Activated CD8-positive, alpha-beta T cell treated with anti-CD3 and anti-CD28 coated beads for 36 hours (primary cell): ENCODE measurements around the gene HTRA2. TPM values are rescaled to one million over a fixed set of nuclear protein-coding genes. Genes with fewer than 3 reads are reported as not detected.
A peak's percentile ranks its signal among the peaks of the same experiment; 100 is the strongest.

Source experiments
- ATAC-seq: fragments of 200-7000 bp; cut with Tn5 transposase; one replicate; pipeline ENCODE4 v1.10.0; 2021; ENCODE audit warnings: mild to moderate bottlenecking, moderate library complexity
- CTCF ChIA-PET: fragments of 350-600 bp; sonication (Branson Sonifier 250); formaldehyde crosslinking; loops from one replicate; lab custom pipeline; 2021; ENCODE audit warnings: antibody characterized with exemption; lab: Charles Lee
- POLR2A ChIA-PET: fragments of 350-600 bp; sonication (Branson Sonifier 250); formaldehyde crosslinking; loops from one replicate; lab custom pipeline; 2021; ENCODE audit warnings: antibody characterized with exemption; lab: Charles Lee
- DNase-seq: peaks from one replicate; pipeline ENCODE4 v3.0.0-alpha.2; 2020
- H3K27ac Mint-ChIP-seq: one replicate; pipeline ENCODE4 v1.8.0; 2021; ENCODE audit warnings: mild to moderate bottlenecking, mixed read lengths
- H3K27me3 Mint-ChIP-seq: one replicate; pipeline ENCODE4 v1.8.0; 2021; ENCODE audit warnings: mixed read lengths
- H3K36me3 Mint-ChIP-seq: one replicate; pipeline ENCODE4 v1.8.0; 2021; ENCODE audit warnings: low read depth, mixed read lengths
- H3K4me1 Mint-ChIP-seq: one replicate; pipeline ENCODE4 v1.8.0; 2021; ENCODE audit warnings: low read depth, mixed read lengths
- H3K4me3 Mint-ChIP-seq: one replicate; pipeline ENCODE4 v1.8.0; 2021; ENCODE audit warnings: mild to moderate bottlenecking, moderate library complexity, mixed read lengths
- H3K9me3 Mint-ChIP-seq: one replicate; pipeline ENCODE4 v1.8.0; 2021; ENCODE audit warnings: mixed read lengths
- intact Hi-C: fragments of 100-400 bp; cut with micrococcal nuclease; formaldehyde crosslinking; loops from one replicate; pipeline ENCODE4 v1.10.0; 2022
- total RNA-seq, 2 experiments: library from RNA; stranded (reverse); gene quantifications; one replicate each; pipeline ENCODE4 v1.2.3, GENCODE V29; 2021
- TF ChIP-seq, protein P1 (sequence below): fragments of 200-600 bp; IDR thresholded peaks from one replicate; pipeline ENCODE4 v1.8.0; 2022; ENCODE audit warnings: antibody characterized with exemption, mild to moderate bottlenecking

Gene HTRA2
- total RNA-seq, 2 experiments from 2014 or later: 42.0 to 45.0 TPM

DNA sequence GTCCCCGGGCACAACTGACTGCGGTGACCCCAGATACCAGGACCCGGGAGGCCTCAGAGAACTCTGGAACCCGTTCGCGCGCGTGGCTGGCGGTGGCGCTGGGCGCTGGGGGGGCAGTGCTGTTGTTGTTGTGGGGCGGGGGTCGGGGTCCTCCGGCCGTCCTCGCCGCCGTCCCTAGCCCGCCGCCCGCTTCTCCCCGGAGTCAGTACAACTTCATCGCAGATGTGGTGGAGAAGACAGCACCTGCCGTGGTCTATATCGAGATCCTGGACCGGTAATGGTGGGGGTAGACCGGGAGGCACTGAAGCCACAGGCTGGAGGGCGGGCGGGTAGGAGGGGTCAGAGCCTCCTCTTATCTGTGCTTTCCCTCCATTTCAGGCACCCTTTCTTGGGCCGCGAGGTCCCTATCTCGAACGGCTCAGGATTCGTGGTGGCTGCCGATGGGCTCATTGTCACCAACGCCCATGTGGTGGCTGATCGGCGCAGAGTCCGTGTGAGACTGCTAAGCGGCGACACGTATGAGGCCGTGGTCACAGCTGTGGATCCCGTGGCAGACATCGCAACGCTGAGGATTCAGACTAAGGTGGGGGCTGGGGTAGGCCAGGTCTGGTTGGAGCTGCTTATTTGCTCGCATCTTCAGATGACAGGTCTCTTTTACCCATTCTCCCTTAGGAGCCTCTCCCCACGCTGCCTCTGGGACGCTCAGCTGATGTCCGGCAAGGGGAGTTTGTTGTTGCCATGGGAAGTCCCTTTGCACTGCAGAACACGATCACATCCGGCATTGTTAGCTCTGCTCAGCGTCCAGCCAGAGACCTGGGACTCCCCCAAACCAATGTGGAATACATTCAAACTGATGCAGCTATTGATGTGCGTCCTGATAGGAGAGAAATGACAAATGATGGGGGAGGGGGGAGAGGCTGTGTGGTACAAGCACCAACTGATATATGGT, 780 bp downstream of the HTRA2 start:
- CTCF ChIA-PET: interaction anchor here (0.7 to 6.4 kb wide), 22 partner anchors 8 to 109 kb away, joined by 3 to 54 read pairs (median 4); partner anchors contain the start of genes C2orf81, CCDC142, LBX2 and TTC31
- Mint-ChIP-seq H3K9me3 (no peaks in the 10 kb centered on the region), H3K27ac (peak overlapping the region; percentile 93), H3K36me3 (peaks cover 62% of the 10 kb centered on the region), H3K4me3 (peak overlapping the region; percentile 98), H3K4me1 (peaks cover 40% of the 10 kb centered on the region), H3K27me3 (no peaks in the 10 kb centered on the region)
- intact Hi-C loops: loop anchor here (5.0 kb wide), 2 partner anchors 48 to 57 kb away; partner anchors contain the start of genes CCDC142 and TTC31
- peak; percentile 40 for ATAC-seq
- POLR2A ChIA-PET: interaction anchor here (0.7 to 4.1 kb wide), 12 partner anchors 22 to 135 kb away, joined by 3 to 38 read pairs (median 3); partner anchors contain the start of genes CCDC142, INO80B, PCGF1 and TTC31
- TF ChIP-seq, protein P1, sequence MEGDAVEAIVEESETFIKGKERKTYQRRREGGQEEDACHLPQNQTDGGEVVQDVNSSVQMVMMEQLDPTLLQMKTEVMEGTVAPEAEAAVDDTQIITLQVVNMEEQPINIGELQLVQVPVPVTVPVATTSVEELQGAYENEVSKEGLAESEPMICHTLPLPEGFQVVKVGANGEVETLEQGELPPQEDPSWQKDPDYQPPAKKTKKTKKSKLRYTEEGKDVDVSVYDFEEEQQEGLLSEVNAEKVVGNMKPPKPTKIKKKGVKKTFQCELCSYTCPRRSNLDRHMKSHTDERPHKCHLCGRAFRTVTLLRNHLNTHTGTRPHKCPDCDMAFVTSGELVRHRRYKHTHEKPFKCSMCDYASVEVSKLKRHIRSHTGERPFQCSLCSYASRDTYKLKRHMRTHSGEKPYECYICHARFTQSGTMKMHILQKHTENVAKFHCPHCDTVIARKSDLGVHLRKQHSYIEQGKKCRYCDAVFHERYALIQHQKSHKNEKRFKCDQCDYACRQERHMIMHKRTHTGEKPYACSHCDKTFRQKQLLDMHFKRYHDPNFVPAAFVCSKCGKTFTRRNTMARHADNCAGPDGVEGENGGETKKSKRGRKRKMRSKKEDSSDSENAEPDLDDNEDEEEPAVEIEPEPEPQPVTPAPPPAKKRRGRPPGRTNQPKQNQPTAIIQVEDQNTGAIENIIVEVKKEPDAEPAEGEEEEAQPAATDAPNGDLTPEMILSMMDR: no peak
- peak; percentile 74 for DNase-seq

DNA sequence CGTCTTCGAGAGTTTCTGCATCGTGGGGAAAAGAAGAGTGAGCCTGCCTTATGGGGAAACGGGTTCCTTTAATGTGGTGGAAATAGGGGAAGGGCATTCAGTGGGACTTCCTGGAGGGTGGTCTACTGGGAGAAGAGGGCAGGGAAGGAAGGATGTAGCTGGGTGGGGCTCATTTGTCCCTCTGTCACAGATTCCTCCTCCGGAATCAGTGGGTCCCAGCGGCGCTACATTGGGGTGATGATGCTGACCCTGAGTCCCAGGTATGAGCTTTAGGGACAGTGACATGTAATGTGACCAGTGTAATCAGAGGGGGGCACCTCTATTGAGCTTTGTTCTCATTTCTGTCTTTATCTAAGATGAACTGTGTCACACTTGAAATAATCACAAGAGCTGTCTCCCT, 1.9 kb downstream of the HTRA2 start:
- H3K27me3 Mint-ChIP-seq: no peaks in the 10 kb centered on the region
- DNase-seq (no peak), ATAC-seq (no peak)
- POLR2A ChIA-PET: interaction anchor here (0.9 to 4.1 kb wide), 8 partner anchors 11 to 136 kb away, joined by 3 to 38 read pairs (median 4); partner anchors contain the start of genes CCDC142, DOK1, LOXL3 and TTC31
- peak overlapping the region; percentile 67 for H3K27ac Mint-ChIP-seq
- CTCF ChIA-PET: interaction anchor here (0.7 to 6.4 kb wide), 30 partner anchors 8 to 196 kb away, joined by 3 to 54 read pairs (median 4); partner anchors contain the start of genes C2orf81, CCDC142, INO80B and LBX2
- H3K4me3 Mint-ChIP-seq: peak overlapping the region; percentile 98
- TF ChIP-seq, protein P1: no peak
- peaks cover 52% of the 10 kb centered on the region for H3K36me3 Mint-ChIP-seq
- peaks cover 36% of the 10 kb centered on the region for H3K4me1 Mint-ChIP-seq
- intact Hi-C loops: loop anchor here (5.0 kb wide), 2 partner anchors 49 to 56 kb away; partner anchors contain the start of genes CCDC142 and TTC31
- H3K9me3 Mint-ChIP-seq: no peaks in the 10 kb centered on the region

DNA sequence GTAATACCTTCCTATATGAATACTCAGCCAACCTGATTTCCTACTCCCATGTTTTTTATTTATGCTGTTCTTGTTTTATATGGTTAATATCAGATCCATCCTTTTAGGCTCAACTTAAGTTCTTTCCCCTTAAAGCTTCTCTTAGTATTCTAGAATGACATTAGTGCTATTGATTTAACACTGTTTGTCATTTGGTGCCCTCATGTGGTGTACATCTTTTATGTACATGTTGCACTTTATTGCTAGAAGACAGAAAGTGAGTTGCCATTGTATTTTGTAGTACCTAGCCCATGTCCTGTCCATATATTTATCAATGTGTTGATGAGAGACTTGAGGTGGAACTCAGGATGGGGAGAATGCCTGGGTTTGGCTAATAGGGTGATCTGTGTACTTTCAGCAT, 2.5 kb downstream of the HTRA2 start:
- Mint-ChIP-seq H3K36me3 (peaks cover 46% of the 10 kb centered on the region), H3K27ac (peak overlapping the region; percentile 67)

DNA sequence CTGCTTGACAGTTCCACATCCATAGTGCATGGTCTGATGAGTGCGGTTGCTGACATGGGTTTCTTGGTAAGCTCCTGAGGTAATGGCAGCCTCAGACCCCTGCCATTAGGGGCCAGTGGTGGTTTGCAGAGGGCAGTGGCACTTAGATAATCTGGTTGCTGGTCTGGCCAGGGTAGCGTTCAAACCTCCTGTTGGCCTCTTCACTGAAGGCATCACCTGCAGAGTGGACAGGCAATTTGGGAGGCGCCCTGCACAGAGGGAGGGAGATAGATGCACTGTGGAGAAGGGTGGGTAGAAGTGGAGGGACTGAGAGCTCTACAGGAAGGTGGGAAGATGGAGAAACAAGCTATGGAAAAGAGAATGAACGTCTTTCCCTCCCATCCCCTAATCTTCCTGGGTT, 3.7 kb downstream of the HTRA2 start:
- POLR2A ChIA-PET: interaction anchor here (1.1 to 1.8 kb wide), 3 partner anchors 16 to 34 kb away, joined by 3 to 5 read pairs (median 3); partner anchors contain the start of gene TLX2
- Mint-ChIP-seq H3K36me3 (peaks cover 34% of the 10 kb centered on the region), H3K27ac (no peak overlapping the region), H3K27me3 (no peaks in the 10 kb centered on the region), H3K4me1 (peaks cover 19% of the 10 kb centered on the region), H3K9me3 (no peaks in the 10 kb centered on the region), H3K4me3 (no peak overlapping the region)
- intact Hi-C loops: loop anchor here (5.0 kb wide), 2 partner anchors 51 to 54 kb away; partner anchors contain the start of genes CCDC142 and TTC31
- TF ChIP-seq, protein P1: no peak
- CTCF ChIA-PET: interaction anchor here (1.1 to 6.4 kb wide), 7 partner anchors 11 to 76 kb away, joined by 3 to 54 read pairs (median 12); partner anchors contain the start of genes CCDC142, PCGF1, TTC31 and WBP1
- DNase-seq: no peak
- ATAC-seq: no peak

More for the DNA sequence above, 2.5 kb downstream of the HTRA2 start:
- ATAC-seq: no peak
- Mint-ChIP-seq H3K27me3 (no peaks in the 10 kb centered on the region), H3K9me3 (no peaks in the 10 kb centered on the region), H3K4me1 (peaks cover 31% of the 10 kb centered on the region), H3K4me3 (peak overlapping the region; percentile 26)
- DNase-seq: no peak
- intact Hi-C loops: loop anchor here (5.0 kb wide), 2 partner anchors 50 to 55 kb away; partner anchors contain the start of genes CCDC142 and TTC31
- POLR2A ChIA-PET: interaction anchor here (0.9 to 4.1 kb wide), 8 partner anchors 12 to 75 kb away, joined by 3 to 38 read pairs (median 4); partner anchors contain the start of genes CCDC142, DOK1, LOXL3 and TTC31
- CTCF ChIA-PET: interaction anchor here (0.7 to 6.4 kb wide), 25 partner anchors 10 to 197 kb away, joined by 3 to 54 read pairs (median 4); partner anchors contain the start of genes CCDC142, INO80B, LBX2 and MRPL53
- TF ChIP-seq, protein P1: no peak
